Articular chondrocyte of knee joint (primary cell): Measurements from ENCODE around the gene MEF2D. TPM values are rescaled to one million over a fixed set of nuclear protein-coding genes. Genes with fewer than 3 reads are reported as not detected.

Experiments used
- small RNA-seq: library from RNA; depleted of rRNA; stranded (forward); fragments of <200 nt; gene quantifications from one replicate; pipeline ENCODE3, GENCODE V24; 2012
- total RNA-seq: library from RNA; depleted of rRNA; stranded (reverse); fragments of >200 nt; gene quantifications from 2 replicates; pipeline ENCODE4 v1.2.3, GENCODE V29; 2012

The MEF2D gene
- 14.7 and 19.6 TPM in 2 replicates for total RNA-seq

GRCh38 chr1:156500543-156500792 is at the start of gene MEF2D:
Gene MEF2D, minus strand, starts transcription at chr1:156500775. Its CDS starts 17,483 bp downstream, at chr1:156483292.

Small RNA genes within 50 kb of the gene (small RNA-seq; reads per million reads assigned to genes)
- gene MIR9-1 (not detected), gene RF00019 (not detected)

Other genes with a start within 250 kb of the MEF2D start
- 31.4 and 37.4 TPM in 2 replicates for gene SMG5, start 217.9 kb downstream of the MEF2D start, total RNA-seq
- gene TMEM79, start 216.4 kb downstream of the MEF2D start, total RNA-seq = 0.91 and 1.2 TPM in 2 replicates
- 79.1 and 92.9 TPM in 2 replicates for gene GLMP, start 205.1 kb downstream of the MEF2D start, total RNA-seq
- gene VHLL, start 201.5 kb downstream of the MEF2D start, total RNA-seq = 0.22 TPM in 1 of 2 replicates, not detected in the other
- gene CCT3, start 162.5 kb downstream of the MEF2D start, total RNA-seq = 195 and 293 TPM in 2 replicates
- gene TSACC, start 162.2 kb downstream of the MEF2D start, total RNA-seq = 0.65 TPM in 1 of 2 replicates, not detected in the other
- gene RHBG, start 131.6 kb downstream of the MEF2D start, total RNA-seq = not detected in 2 replicates
- 17.2 and 19.9 TPM in 2 replicates for gene IQGAP3, start 71.8 kb upstream of the MEF2D start, total RNA-seq
- gene TTC24, start 78.9 kb upstream of the MEF2D start, total RNA-seq = not detected in 2 replicates
- 49.9 and 52.4 TPM in 2 replicates for gene NAXE, start 91.0 kb upstream of the MEF2D start, total RNA-seq
- gene GPATCH4, start 100.7 kb upstream of the MEF2D start, total RNA-seq = 10.5 and 10.6 TPM in 2 replicates
- not detected in 2 replicates for gene HAPLN2, start 118.6 kb upstream of the MEF2D start, total RNA-seq
- gene BCAN, start 141.3 kb upstream of the MEF2D start, total RNA-seq = not detected in 2 replicates
- 0.26 and 0.65 TPM in 2 replicates for gene NES, start 176.6 kb upstream of the MEF2D start, total RNA-seq
- 1.6 and 3.0 TPM in 2 replicates for gene CRABP2, start 204.8 kb upstream of the MEF2D start, total RNA-seq
- 8.5 and 10.8 TPM in 2 replicates for gene METTL25B, start 227.7 kb upstream of the MEF2D start, total RNA-seq
- 15.6 and 19.5 TPM in 2 replicates for gene ISG20L2, start 228.0 kb upstream of the MEF2D start, total RNA-seq
- gene MRPL24, start 240.3 kb upstream of the MEF2D start, total RNA-seq = 28.9 and 35.8 TPM in 2 replicates